A549 treated with ZK216348 at 1 μM for 4 hours (cell line): ENCODE results near the gene SDR9C7. TPM values are rescaled to one million over a fixed set of nuclear protein-coding genes. Genes with fewer than 3 reads are reported as not detected.

Experiments
- total RNA-seq: library from RNA; stranded (reverse); fragments of 200-300 nt; extraction: Qiagen RNA extraction; gene quantifications from 5 replicates; pipeline ENCODE4 v1.2.3, GENCODE V29; 2022; ENCODE audit warnings: low read depth

Gene SDR9C7
- total RNA-seq = not detected in 5 replicates

DNA sequence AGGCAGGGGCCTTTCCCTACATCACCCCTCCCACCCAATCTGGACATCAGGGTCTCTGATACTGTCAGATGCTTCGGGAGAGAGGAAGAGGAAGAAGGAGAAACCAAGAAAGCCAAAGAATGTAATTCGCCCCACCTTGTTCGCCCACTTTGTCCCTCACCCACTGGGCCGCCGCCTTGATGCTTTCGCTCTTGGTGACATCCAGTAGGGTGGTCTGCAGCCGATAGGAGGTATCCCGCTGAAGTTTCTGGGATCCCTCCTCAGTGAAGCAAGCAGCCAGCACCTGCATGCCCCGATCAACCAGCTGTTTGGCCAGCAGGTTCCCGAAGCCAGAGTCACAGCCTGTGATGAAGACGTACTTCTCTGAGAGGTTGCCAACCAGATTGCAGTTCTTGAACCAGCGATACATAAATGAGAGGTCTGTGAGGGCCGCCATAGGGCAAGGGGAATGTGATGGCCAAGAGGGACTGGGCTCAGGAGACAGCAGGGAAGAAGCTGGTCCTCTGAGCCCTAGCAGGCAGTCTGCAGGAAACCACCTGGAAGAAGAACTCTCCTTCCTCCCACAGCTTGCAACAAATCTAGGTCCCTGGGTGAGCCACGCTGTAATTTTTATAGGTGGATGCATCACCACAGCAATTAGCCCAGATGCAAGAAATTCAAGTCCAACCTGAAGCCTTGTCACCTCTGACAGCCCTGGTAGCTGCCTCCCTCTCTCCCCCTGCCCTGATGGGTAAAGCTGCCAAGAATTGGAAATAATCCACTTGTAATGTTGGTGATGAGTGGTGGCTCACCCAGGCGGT is at the start of gene SDR9C7:
SDR9C7 (minus strand) TSS at position 583 of the 800 bp plus-strand sequence; CDS start at position 436, 147 bp downstream.

DNA sequence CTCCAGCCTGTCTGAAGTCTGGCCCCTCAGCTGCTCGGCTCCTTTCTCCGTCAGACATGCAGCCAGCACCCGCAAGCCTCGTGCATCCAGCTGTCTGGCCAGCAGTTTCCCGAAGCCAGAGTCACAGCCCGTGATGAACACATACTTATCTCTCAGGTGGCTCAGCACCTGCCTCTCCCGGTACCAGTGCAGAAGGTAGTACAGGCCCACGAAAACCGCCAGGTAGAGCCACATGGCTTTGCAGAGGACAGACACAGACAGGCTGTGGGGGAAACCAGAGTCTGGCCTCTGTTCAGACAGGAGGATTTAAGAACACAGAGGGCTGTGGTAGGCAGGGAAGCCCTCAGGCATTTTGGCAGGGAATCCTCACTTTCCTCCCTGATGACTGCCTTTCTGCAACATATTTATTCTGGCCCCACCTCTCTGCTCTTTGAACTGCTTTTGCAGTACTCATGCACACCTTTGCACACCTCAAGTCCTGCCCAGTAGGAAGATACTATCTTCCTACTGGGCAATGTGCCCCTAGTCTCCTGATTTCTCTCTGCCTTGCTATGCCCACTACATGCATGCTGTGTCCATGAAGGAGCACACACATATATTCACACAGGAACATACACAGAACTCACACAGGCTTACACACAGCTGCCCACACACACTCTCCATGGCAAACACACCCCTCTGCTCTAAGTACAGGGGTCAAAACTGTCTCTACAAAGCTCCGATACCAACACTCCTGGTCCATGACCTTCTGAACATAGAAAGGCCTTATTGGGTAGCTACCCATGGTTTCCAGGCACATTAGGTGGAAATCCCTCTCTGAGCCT is 23.2 kb upstream of the SDR9C7 start, which contains the start of gene RDH16:
RDH16 (minus strand) TSS at position 380 of the 824 bp plus-strand sequence; CDS start at position 234, 146 bp downstream.

Other genes starting within 250 kb of the SDR9C7 start
- 257 to 433 TPM (median 394 TPM) in 5 replicates for gene PTGES3, start 246.1 kb downstream of the SDR9C7 start, total RNA-seq
- 1,425 to 2,175 TPM (median 1,541 TPM) in 5 replicates for gene NACA, start 209.1 kb downstream of the SDR9C7 start, total RNA-seq
- 24.7 to 30.5 TPM (median 25.0 TPM) in 5 replicates for gene PRIM1, start 182.1 kb downstream of the SDR9C7 start, total RNA-seq
- 0.92 to 1.7 TPM (median 1.0 TPM) in 5 replicates for gene HSD17B6, start 171.1 kb downstream of the SDR9C7 start, total RNA-seq
- 0.11 to 0.24 TPM (median 0.14 TPM) in 4 of 5 replicates, not detected in the other for gene RDH16, start 23.2 kb upstream of the SDR9C7 start, total RNA-seq
- gene ZBTB39, start 72.1 kb upstream of the SDR9C7 start, total RNA-seq = 4.2 to 6.6 TPM (median 5.5 TPM) in 5 replicates
- gene TAC3, start 82.1 kb upstream of the SDR9C7 start, total RNA-seq = 0.39 TPM in 1 of 5 replicates, not detected in the others
- gene MYO1A, start 115.7 kb upstream of the SDR9C7 start, total RNA-seq = 0.16 to 0.68 TPM (median 0.55 TPM) in 5 replicates
- gene NEMP1, start 144.4 kb upstream of the SDR9C7 start, total RNA-seq = 11.8 to 18.5 TPM (median 15.2 TPM) in 5 replicates
- gene NAB2, start 154.7 kb upstream of the SDR9C7 start, total RNA-seq = 12.9 to 18.3 TPM (median 16.7 TPM) in 5 replicates
- gene STAT6, start 177.0 kb upstream of the SDR9C7 start, total RNA-seq = 35.4 to 53.5 TPM (median 50.3 TPM) in 5 replicates
- gene LRP1, start 194.1 kb upstream of the SDR9C7 start, total RNA-seq = 11.1 to 24.4 TPM (median 17.6 TPM) in 5 replicates
- not detected in 5 replicates for gene LRP1-AS, start 213.2 kb upstream of the SDR9C7 start, total RNA-seq